Bronchial epithelial cell (primary cell): ENCODE data around the gene MPP7. TPM values are rescaled to one million over a fixed set of nuclear protein-coding genes. Genes with fewer than 3 reads are reported as not detected.
"Not testable (repeated sequence)": the region's sequence is repeated elsewhere in the genome, so short reads cannot be mapped to it uniquely, and the experiment has no call there.

ENCODE experiments used
- DNase-seq: peaks from one replicate; pipeline ENCODE4 v3.0.0-alpha.2; 2010; ENCODE audit warnings: low read depth
- FAIRE-seq: peaks from 2 replicates; lab custom pipeline; 2011; peaks lifted over from hg19 to GRCh38; lab: Jason Lieb, UNC
- H3K27me3 ChIP-seq: 2 replicates; pipeline ENCODE4 v1.5.1; 2011; ENCODE audit warnings: low read length; ENCODE audit not compliant: control insufficient read depth, insufficient read depth
- H3K36me3 ChIP-seq: 2 replicates; pipeline ENCODE4 v1.5.1; 2011; ENCODE audit warnings: low read length; ENCODE audit not compliant: control insufficient read depth, insufficient read depth
- H3K4me3 ChIP-seq: 2 replicates; pipeline ENCODE4 v1.5.1; 2011; ENCODE audit warnings: mild to moderate bottlenecking, low read depth, low read length, control low read depth
- CTCF ChIP-seq: IDR thresholded peaks from 2 replicates; pipeline ENCODE4 v1.5.1; 2011; ENCODE audit warnings: mild to moderate bottlenecking, moderate library complexity, low read length, control low read depth, inconsistent platforms; ENCODE audit not compliant: insufficient read depth, severe bottlenecking
- total RNA-seq: library from RNA; depleted of rRNA; stranded (reverse); fragments of >200 nt; gene quantifications from 2 replicates; pipeline ENCODE4 v1.2.1, GENCODE V29; 2014

Gene MPP7
- total RNA-seq, 1 donor from 2014 or later: 11.1 TPM

DNA sequence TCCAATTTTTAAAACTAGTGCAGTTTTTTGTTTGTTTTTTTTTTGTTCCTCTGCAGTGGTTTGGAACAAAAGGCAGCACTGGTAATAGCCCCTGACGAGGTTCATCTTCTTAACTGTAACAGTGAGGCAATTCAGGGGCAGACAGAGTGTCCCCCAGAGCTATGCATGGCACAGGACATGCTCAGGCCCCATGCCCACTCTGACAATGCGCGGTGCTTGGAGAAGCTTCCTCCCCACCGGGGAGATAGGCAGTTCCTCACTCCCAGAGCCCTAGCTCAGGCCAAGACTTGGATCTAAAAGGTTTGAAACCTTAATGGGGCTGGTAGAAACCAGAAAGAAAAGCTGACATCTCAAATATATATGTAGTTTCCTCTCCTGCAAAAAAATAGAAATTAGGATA is 17.9 kb upstream of the MPP7 start:
- Histone ChIP-seq H3K4me3 (no peak overlapping the region), H3K36me3 (no peaks in the 10 kb centered on the region), H3K27me3 (no peaks in the 10 kb centered on the region)
- DNase-seq (no peak), FAIRE-seq (no peak)
- TF ChIP-seq CTCF: no peak

GRCh38 chr10:28320090-28320489 is 17.2 kb upstream of the MPP7 start:
- no peaks in the 10 kb centered on the region for H3K36me3 ChIP-seq
- no peak overlapping the region for H3K4me3 ChIP-seq
- DNase-seq: no peak
- TF ChIP-seq CTCF: no peak
- H3K27me3 ChIP-seq: no peaks in the 10 kb centered on the region
- FAIRE-seq: no peak

- H3K36me3 ChIP-seq, H3K4me3 ChIP-seq, DNase-seq, FAIRE-seq, H3K27me3 ChIP-seq: not testable (repeated sequence)
Measured at GRCh38 chr10:28319061-28319460, 16.2 kb upstream of the MPP7 start.

- Histone ChIP-seq H3K36me3 (no peaks in the 10 kb centered on the region), H3K4me3 (no peak overlapping the region), H3K27me3 (no peaks in the 10 kb centered on the region)
- no peak for FAIRE-seq
- no peak for DNase-seq
- no peak for TF ChIP-seq CTCF
Measured at GRCh38 chr10:28318626-28319025, 15.8 kb upstream of the MPP7 start.

DNA sequence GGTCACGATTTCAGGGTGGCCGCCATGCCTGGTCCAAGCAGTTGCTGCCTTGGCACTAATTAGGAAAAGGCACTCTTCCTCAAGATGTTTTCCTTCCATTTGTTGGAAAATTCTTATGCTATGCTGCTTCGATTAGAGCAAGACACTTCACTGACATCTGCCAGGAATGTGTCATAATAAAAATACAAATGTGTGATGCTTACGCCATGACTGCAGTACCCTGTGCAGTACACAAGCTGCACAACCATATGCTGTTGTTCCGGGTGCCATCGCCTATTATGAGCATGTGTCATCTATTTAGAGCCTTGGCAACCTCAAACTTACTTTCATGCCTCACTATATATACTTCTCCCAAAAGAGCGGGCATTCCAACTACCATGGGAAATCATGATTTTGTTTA is 14.9 kb upstream of the MPP7 start:
- TF ChIP-seq CTCF: no peak
- H3K27me3 ChIP-seq: no peaks in the 10 kb centered on the region
- FAIRE-seq (no peak), DNase-seq (no peak)
- no peak overlapping the region for H3K4me3 ChIP-seq
- H3K36me3 ChIP-seq: no peaks in the 10 kb centered on the region

DNA sequence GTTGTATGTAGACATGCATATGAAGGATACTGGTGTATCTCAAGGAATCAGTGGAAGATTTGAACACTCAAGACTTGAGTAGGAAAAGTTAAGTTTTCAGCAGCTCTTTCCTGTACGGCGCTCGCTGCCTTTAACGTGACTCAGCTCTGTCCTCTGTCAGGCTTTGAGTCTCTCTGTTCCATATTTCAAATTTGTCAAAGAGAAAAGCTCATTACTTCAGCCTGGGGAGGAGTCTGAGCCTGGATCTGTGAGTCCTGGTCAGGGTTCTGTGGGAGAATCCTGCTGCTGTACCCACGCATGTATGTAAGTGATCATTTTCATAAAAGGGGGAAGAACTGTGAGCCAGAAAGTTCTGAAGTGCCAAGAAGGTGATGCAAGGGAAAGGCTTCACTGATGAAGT is 13.8 kb upstream of the MPP7 start:
- no peak for TF ChIP-seq CTCF
- Histone ChIP-seq H3K27me3 (no peaks in the 10 kb centered on the region), H3K36me3 (no peaks in the 10 kb centered on the region), H3K4me3 (no peak overlapping the region)
- no peak for DNase-seq
- FAIRE-seq: no peak
